ENCODE data around the gene GBE1. TPM values are rescaled to one million over a fixed set of nuclear protein-coding genes. Genes with fewer than 3 reads are reported as not detected.

The GBE1 gene
- total RNA-seq, 2 experiments from 2014 or later: 3.7 to 4.4 TPM

DNA sequence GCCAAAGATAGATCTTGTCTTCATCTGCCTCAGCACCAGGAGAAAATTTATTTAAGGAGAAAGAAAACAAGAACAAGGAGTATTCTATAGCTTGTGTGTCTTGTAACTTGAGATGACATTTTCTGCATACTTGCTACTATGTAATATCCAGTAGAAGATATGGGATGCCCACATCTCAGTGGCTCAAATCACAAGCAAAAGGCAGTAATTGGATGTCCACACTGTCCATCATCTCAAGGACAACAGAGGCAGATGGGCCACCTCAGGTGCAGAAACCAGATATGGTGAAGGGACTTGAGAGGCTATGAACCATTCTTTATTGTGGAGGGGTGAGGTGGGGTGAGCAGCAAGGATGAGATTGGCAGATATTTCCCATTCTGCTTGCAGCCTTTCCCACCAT is 309.0 kb downstream of the GBE1 start:
- no peak overlapping the region for H3K27ac Mint-ChIP-seq
- Histone ChIP-seq H3K9me3 (ENCODE audit: control insufficient read depth in 1 of 2, insufficient read depth in 1 of 2, low read length in 2 of 2) (no peaks in the 10 kb centered on the region), H3K4me1 (ENCODE audit: insufficient read depth, low read length) (no peaks in the 10 kb centered on the region), H3K27me3 (ENCODE audit: control insufficient read depth in 1 of 2, insufficient read depth in 2 of 2, low read length in 2 of 2) (no peaks in the 10 kb centered on the region), H3K4me3 (ENCODE audit: low read length) (no peak overlapping the region), H3K36me3 (ENCODE audit: insufficient read depth, low read length) (no peaks in the 10 kb centered on the region), H3K27ac (ENCODE audit: low read depth in 1 of 2, low read length in 2 of 2) (no peak overlapping the region)
- no peak overlapping the region for H3K4me3 Mint-ChIP-seq
- ATAC-seq (ENCODE audit: poor library complexity) (no peak), DNase-seq (no peak)
- no peaks in the 10 kb centered on the region for H3K36me3 Mint-ChIP-seq (ENCODE audit: low read depth)
- TF ChIP-seq, protein P1, sequence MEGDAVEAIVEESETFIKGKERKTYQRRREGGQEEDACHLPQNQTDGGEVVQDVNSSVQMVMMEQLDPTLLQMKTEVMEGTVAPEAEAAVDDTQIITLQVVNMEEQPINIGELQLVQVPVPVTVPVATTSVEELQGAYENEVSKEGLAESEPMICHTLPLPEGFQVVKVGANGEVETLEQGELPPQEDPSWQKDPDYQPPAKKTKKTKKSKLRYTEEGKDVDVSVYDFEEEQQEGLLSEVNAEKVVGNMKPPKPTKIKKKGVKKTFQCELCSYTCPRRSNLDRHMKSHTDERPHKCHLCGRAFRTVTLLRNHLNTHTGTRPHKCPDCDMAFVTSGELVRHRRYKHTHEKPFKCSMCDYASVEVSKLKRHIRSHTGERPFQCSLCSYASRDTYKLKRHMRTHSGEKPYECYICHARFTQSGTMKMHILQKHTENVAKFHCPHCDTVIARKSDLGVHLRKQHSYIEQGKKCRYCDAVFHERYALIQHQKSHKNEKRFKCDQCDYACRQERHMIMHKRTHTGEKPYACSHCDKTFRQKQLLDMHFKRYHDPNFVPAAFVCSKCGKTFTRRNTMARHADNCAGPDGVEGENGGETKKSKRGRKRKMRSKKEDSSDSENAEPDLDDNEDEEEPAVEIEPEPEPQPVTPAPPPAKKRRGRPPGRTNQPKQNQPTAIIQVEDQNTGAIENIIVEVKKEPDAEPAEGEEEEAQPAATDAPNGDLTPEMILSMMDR (IDR thresholded peaks at IDR 0.05): no peak
- POLR2A ChIA-PET: no interaction called here
- H3K9me3 Mint-ChIP-seq: no peaks in the 10 kb centered on the region
- no peaks in the 10 kb centered on the region for H3K4me1 Mint-ChIP-seq (ENCODE audit: low read depth)
- intact Hi-C loops (cut with DNase I, micrococcal nuclease): no loop called here
- no peaks in the 10 kb centered on the region for H3K27me3 Mint-ChIP-seq
- CTCF ChIA-PET: no interaction called here

DNA sequence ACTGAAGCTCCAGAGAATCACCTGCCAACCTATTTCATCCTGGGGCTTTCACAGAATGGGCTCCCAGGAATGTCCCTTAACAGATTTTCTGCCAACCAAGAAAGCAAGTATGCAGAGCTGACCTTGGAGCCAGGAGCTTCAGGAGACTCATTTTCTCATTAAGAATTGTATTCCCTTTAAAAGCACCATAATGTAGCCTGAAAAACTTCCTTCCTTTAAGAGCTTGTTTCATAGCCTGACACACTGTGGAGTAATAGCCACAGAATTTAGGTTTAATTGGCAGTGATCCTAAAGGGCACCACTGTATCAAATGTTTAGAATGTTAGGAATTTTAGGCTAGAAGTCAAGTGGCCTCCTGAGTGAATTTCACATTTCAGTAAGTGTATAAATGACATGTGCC is 309.8 kb downstream of the GBE1 start:
- H3K27ac ChIP-seq (ENCODE audit: low read depth in 1 of 2, low read length in 2 of 2): no peak overlapping the region
- ChIA-PET POLR2A (no interaction called here), CTCF (no interaction called here)
- H3K27ac Mint-ChIP-seq: no peak overlapping the region
- no peak overlapping the region for H3K4me3 Mint-ChIP-seq
- ATAC-seq (ENCODE audit: poor library complexity) (no peak), DNase-seq (no peak)
- no peaks in the 10 kb centered on the region for H3K4me1 ChIP-seq (ENCODE audit: insufficient read depth, low read length)
- H3K9me3 Mint-ChIP-seq: no peaks in the 10 kb centered on the region
- H3K27me3 Mint-ChIP-seq: no peaks in the 10 kb centered on the region
- no peak overlapping the region for H3K4me3 ChIP-seq (ENCODE audit: low read length)
- H3K9me3 ChIP-seq (ENCODE audit: control insufficient read depth in 1 of 2, insufficient read depth in 1 of 2, low read length in 2 of 2): no peaks in the 10 kb centered on the region
- H3K36me3 ChIP-seq (ENCODE audit: insufficient read depth, low read length): no peaks in the 10 kb centered on the region
- TF ChIP-seq, protein P1 (IDR thresholded peaks at IDR 0.05): no peak
- H3K36me3 Mint-ChIP-seq (ENCODE audit: low read depth): no peaks in the 10 kb centered on the region
- no peaks in the 10 kb centered on the region for H3K4me1 Mint-ChIP-seq (ENCODE audit: low read depth)
- no peaks in the 10 kb centered on the region for H3K27me3 ChIP-seq (ENCODE audit: control insufficient read depth in 1 of 2, insufficient read depth in 2 of 2, low read length in 2 of 2)
- intact Hi-C loops (cut with DNase I, micrococcal nuclease): no loop called here

DNA sequence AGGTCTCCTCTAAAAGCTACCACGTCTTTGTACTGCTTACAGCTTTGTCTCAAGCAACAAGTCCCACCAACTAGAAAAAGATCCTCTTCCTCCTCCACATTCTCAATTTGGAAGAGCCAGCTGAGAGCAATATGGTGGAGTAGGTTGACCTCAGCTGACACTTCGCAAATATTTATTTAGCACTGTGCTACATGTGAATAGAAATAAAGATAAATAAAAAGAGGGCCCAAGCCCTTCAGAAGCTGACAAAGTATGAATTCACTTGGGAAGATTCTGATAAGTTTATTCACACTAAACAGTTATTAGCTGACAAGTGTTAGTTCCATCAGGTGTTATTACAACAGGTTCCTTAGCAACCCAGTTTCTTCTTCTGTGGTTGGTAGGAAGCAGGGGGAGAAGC is 310.3 kb downstream of the GBE1 start:
- Histone ChIP-seq H3K27me3 (ENCODE audit: control insufficient read depth in 1 of 2, insufficient read depth in 2 of 2, low read length in 2 of 2) (no peaks in the 10 kb centered on the region), H3K27ac (ENCODE audit: low read depth in 1 of 2, low read length in 2 of 2) (no peak overlapping the region), H3K36me3 (ENCODE audit: insufficient read depth, low read length) (no peaks in the 10 kb centered on the region), H3K9me3 (ENCODE audit: control insufficient read depth in 1 of 2, insufficient read depth in 1 of 2, low read length in 2 of 2) (peaks cover 0 to 1% of the 10 kb centered on the region in 2 experiments), H3K4me3 (ENCODE audit: low read length) (no peak overlapping the region), H3K4me1 (ENCODE audit: insufficient read depth, low read length) (no peaks in the 10 kb centered on the region)
- DNase-seq (no peak), ATAC-seq (ENCODE audit: poor library complexity) (no peak)
- no peak overlapping the region for H3K4me3 Mint-ChIP-seq
- TF ChIP-seq, protein P1 (IDR thresholded peaks at IDR 0.05): no peak
- POLR2A ChIA-PET: no interaction called here
- no peaks in the 10 kb centered on the region for H3K27me3 Mint-ChIP-seq
- no peaks in the 10 kb centered on the region for H3K4me1 Mint-ChIP-seq (ENCODE audit: low read depth)
- H3K9me3 Mint-ChIP-seq: no peaks in the 10 kb centered on the region
- no peaks in the 10 kb centered on the region for H3K36me3 Mint-ChIP-seq (ENCODE audit: low read depth)
- no peak overlapping the region for H3K27ac Mint-ChIP-seq
- intact Hi-C loops (cut with DNase I, micrococcal nuclease): no loop called here
- CTCF ChIA-PET: no interaction called here
